Activated naive CD4-positive, alpha-beta T cell treated with anti-CD3 and anti-CD28 coated beads, Interleukin-2, amount 50 U/mL, for 72 hours (primary cell): ENCODE results near the gene KRTAP5-10. TPM values are rescaled to one million over a fixed set of nuclear protein-coding genes. Genes with fewer than 3 reads are reported as not detected.
"Not testable (repeated sequence)": the region's sequence is repeated elsewhere in the genome, so short reads cannot be mapped to it uniquely, and the experiment has no call there.

ENCODE experiments used
- ATAC-seq, 2 donors: fragments of 150-1000 bp; cut with Tn5 transposase; 2 replicates each; pipeline ENCODE4 v1.10.0; 2021; ENCODE audit warnings: mild to moderate bottlenecking in 2 of 2, moderate library complexity in 2 of 2
- DNase-seq, 2 donors: peaks; one replicate each; pipeline ENCODE4 v3.0.0; 2021 to 2022; ENCODE audit warnings: low spot score in 2 of 2
- H3K27ac Mint-ChIP-seq, 2 donors: one replicate each; pipeline ENCODE4 v1.8.0; 2022; ENCODE audit warnings: mild to moderate bottlenecking in 2 of 2, mixed read lengths in 2 of 2
- H3K36me3 Mint-ChIP-seq, 2 donors: one replicate each; pipeline ENCODE4 v1.8.0; 2022; ENCODE audit warnings: mixed read lengths in 2 of 2
- H3K9me3 Mint-ChIP-seq, 2 donors: one replicate each; pipeline ENCODE4 v1.8.0; 2022; ENCODE audit warnings: mixed read lengths in 2 of 2
- total RNA-seq, 2 donors: library from RNA; stranded (reverse); gene quantifications; one replicate each; pipeline ENCODE4 v1.2.3, GENCODE V29; 2022

KRTAP5-10 gene, protein sequence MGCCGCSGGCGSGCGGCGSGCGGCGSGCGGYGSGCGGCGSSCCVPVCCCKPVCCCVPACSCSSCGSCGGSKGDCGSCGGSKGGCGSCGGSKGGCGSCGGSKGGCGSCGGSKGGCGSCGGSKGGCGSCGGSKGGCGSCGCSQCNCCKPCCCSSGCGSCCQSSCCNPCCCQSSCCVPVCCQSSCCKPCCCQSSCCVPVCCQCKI
- not detected for total RNA-seq

DNA sequence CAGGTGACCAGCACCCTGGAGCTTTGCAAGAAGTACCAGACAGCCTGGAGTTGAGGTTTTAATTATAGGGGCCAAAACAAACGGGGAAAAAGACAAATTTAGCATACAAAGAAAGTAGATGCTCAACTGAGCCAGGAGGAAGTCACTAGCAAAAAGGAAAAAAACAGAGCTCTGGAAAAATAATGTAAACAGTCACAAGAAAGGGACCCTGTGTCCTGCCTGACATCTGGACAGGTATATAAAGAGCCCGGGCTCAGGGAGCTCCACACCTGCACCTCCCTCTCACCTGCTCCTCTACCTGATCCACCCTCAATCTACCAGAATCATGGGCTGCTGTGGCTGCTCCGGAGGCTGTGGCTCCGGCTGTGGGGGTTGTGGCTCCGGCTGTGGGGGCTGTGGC lies at the start of gene KRTAP5-10:
KRTAP5-10 (plus strand) TSS at position 301 of the 400 bp plus-strand sequence; CDS start at position 326, 25 bp downstream.
- ATAC-seq (no peak), DNase-seq (no peak)
- Mint-ChIP-seq H3K9me3 (no peaks in the 10 kb centered on the region), H3K27ac (no peak within 1 kb of the TSS), H3K36me3 (no peaks in the 10 kb centered on the region)

DNA sequence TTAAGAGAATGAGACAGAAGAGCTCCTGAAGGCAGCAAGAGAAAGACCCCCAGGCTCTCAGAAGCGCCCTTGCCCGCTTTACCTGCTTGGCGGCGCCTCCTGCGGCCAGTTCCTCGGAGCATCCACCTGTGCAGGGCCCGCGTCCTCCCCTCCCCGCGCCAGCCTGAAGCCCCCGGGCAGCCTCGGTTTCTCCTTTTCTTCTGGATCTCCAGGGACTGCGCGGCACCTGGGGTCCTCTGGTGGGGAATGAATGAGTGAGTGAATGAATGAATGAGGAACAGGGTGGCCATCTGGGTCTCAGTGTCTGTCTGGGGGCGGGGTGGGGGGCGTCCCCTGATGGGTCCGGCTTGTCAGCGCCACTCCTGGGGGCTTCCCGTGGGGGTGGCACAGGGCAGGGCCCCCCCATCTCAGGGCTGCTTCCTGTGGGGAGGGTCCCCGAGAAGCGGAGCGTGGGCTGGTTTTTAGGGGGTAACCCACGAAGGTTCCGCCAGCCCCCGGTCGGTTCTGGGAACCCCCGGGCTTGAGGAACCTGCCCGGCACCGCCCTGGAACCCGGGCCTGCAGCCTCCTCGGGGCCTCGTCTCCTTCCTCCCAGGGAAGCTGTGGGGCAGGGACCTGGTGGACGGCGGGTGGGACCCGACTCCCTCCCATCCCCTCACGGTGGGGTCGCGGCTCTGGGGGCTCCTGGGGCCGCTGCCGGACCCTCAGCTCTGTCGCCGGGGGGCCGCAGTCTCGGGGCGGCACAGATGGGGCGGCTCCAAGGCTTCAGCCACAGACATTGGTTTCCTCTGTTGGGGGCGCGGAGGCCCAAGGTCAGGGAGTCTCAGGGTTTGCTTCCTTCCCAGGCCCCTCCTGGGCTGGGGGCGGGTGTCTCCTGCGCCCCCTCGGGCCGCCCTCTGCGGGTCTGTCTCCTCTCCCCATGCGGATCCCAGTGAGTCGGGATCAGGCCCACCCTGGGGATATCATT lies 46.6 kb upstream of the KRTAP5-10 start:
- H3K36me3 Mint-ChIP-seq = peaks cover 0 to 3% of the 10 kb centered on the region in 2 donors
- peaks cover 10 to 19% of the 10 kb centered on the region in 2 donors for H3K9me3 Mint-ChIP-seq
- peak overlapping the region in 1 of 2 donors; percentile 84 for H3K27ac Mint-ChIP-seq
- no peak for DNase-seq
- ATAC-seq = no peak

DNA sequence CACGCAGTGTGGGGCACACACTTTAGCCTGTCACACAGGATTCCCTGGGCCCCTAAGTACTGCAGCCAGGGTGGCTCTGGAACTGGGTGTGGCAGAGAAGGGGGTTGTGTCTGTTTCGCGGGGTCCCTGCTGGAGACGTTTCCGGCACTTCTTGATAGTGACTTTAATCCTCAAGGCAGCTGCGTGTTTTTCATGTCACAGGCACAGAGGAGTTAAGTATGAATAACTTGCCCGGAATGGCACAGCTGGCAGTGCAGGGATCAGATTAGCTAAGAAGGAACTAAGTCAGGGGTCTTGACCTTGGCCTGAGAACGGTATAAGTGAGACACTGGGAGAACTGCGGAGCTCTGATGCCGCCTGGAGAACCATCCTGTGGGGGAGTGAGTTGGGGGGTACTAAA lies 45.8 kb upstream of the KRTAP5-10 start:
- H3K27ac Mint-ChIP-seq = no peak overlapping the region
- no peaks in the 10 kb centered on the region for H3K36me3 Mint-ChIP-seq
- no peak for ATAC-seq
- peaks cover 7 to 14% of the 10 kb centered on the region in 2 donors for H3K9me3 Mint-ChIP-seq
- no peak for DNase-seq

DNA sequence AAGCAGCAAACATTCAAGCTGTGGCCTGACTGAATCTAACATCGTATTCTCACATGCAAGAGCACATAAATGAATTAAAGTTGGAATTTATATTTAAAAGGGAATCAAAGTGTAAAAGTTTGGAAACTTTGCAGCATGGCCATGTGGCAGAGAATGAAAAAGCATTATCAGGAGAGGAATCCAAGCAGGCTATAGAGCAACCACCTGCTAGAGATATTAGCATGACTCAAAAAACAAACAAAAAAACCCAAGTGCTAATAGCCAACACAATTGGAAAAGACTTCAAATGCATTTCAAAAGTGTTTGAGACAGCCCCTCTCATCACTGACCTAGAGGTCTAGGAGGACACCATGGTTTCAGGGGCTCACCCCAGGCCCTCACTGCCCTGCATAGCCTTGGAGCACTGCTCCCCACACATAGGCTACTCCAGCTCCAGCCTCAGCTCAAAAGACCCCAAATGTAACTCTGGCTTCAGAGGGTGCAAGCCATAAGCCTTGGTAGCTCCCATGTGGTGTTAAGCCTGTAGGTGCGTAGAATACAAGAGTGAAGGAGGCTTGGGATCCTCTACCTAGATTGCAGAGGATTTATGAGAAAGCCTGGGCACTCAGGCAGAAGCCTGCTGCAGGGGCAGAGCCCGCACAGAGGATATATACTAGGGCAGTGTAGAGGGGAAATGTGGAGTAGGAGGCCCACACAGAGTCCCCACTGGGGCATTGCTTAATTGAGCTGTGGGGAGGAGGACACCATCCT lies 40.0 kb upstream of the KRTAP5-10 start:
- no peaks in the 10 kb centered on the region for H3K36me3 Mint-ChIP-seq
- DNase-seq = no peak
- no peak overlapping the region for H3K27ac Mint-ChIP-seq
- peaks cover 7 to 10% of the 10 kb centered on the region in 2 donors for H3K9me3 Mint-ChIP-seq
- no peak for ATAC-seq

DNA sequence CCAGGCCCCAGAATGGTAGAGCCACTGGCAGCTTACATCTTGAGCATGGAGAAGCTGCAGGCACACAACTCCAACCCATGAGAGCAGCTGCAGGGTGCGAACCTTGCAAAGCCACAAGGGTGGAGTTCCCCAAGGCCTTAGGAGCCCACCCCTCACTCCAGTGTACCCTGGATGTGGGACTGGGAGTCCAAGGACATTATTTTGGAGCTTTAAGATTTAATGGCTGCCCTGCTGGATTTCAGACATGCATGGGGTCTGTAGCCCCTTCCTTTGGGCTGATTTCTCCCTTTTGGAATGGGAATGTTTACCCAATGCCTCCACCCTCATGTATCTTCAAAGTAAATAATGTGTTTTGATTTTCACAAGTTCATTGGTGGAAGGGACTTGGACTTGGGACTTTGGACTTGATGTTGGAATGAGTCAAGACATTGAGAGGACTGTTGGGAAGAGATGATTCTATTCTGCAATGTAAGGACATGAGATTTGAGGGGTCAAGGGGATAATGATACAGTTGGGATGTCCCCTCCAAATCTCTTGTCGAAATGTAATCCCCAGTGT lies 39.3 kb upstream of the KRTAP5-10 start:
- H3K27ac Mint-ChIP-seq = no peak overlapping the region
- no peak for ATAC-seq
- H3K36me3 Mint-ChIP-seq = no peaks in the 10 kb centered on the region
- peaks cover 5 to 7% of the 10 kb centered on the region in 2 donors for H3K9me3 Mint-ChIP-seq
- no peak for DNase-seq

DNA sequence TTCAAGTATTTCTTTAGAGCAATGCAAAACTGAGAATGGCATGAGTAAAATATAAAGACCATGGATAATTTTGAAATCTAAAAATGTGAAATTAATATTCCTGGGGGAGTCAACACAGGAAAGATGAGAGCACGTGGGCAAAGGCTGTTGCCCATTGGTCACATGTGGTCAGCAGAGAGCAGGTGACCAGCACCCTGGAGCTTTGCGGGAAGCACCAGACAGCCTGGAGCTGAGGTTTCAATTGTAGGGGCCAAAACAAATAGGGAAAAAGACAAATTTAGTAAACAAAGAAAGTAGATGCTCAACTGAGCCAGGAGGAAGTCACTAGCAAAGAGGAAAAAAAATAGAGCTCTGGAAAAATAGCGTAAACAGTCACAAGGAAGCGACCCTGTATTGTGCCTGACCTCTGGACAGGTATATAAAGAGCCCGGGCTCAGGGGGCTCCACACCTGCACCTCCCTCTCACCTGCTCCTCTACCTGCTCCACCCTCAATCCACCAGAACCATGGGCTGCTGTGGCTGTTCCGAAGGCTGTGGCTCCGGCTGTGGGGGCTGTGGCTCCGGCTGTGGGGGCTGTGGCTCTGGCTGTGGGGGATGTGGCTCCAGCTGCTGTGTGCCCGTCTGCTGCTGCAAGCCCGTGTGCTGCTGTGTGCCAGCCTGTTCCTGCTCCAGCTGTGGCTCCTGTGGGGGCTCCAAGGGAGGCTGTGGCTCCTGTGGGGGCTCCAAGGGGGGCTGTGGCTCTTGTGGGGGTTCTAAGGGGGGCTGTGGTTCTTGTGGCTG lies 38.4 kb upstream of the KRTAP5-10 start, which contains the start of gene KRTAP5-7:
KRTAP5-7 (plus strand) TSS at position 472 of the 780 bp plus-strand sequence; CDS start at position 506, 34 bp downstream.
- H3K9me3 Mint-ChIP-seq, H3K27ac Mint-ChIP-seq, H3K36me3 Mint-ChIP-seq, DNase-seq, ATAC-seq: not testable (repeated sequence)

DNA sequence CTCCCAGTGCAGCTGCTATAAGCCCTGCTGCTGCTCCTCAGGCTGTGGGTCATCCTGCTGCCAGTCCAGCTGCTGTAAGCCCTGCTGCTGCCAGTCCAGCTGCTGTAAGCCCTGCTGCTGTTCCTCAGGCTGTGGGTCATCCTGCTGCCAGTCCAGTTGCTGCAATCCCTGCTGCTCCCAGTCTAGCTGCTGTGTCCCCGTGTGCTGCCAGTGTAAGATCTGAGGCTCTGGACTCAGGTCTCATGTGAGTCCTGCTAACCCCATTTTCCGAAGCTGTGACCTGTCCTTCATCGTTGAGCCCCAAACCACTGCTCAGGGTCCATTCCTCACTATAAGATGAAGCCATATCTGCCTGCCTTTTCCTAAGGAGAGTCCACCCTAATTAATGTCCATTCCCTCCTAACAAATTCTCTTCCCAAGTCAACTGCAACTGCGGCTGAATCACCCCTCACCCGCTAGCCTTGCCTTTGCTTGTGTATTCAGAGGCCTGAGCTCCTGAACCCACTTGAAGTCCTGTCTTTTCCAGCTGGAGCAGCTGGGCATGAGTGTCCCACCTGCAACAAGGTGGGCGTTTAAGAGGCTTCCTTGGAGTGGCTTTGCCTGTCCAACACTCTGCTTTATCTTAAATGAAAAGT lies 37.7 kb upstream of the KRTAP5-10 start:
- no peak for DNase-seq
- no peaks in the 10 kb centered on the region for H3K9me3 Mint-ChIP-seq

DNA sequence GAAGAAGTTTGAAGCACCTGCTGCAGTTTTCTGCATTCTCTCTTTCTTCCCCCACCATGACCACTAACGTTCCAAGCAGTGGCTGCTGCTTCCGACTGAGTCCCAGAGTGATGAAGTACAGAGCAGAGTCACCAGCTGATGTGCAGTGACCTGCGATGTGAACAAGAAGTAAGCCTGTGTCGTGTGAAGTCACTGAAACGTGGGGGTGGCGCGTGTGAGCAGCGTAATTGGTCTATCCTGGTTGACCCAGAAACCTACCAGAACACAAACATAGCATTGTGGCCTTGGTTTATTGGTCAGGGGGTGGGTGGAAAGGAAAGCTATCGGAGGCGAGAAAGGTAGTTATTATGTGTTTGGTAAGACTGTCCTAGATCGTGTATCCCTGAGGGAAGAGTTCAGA lies 34.8 kb upstream of the KRTAP5-10 start:
- H3K36me3 Mint-ChIP-seq = no peaks in the 10 kb centered on the region
- no peak for ATAC-seq
- H3K9me3 Mint-ChIP-seq = no peaks in the 10 kb centered on the region
- no peak overlapping the region for H3K27ac Mint-ChIP-seq
- DNase-seq = no peak

More for the DNA sequence above, 37.7 kb upstream of the KRTAP5-10 start:
- H3K27ac Mint-ChIP-seq = no peak overlapping the region
- no peaks in the 10 kb centered on the region for H3K36me3 Mint-ChIP-seq
- ATAC-seq = no peak

DNA sequence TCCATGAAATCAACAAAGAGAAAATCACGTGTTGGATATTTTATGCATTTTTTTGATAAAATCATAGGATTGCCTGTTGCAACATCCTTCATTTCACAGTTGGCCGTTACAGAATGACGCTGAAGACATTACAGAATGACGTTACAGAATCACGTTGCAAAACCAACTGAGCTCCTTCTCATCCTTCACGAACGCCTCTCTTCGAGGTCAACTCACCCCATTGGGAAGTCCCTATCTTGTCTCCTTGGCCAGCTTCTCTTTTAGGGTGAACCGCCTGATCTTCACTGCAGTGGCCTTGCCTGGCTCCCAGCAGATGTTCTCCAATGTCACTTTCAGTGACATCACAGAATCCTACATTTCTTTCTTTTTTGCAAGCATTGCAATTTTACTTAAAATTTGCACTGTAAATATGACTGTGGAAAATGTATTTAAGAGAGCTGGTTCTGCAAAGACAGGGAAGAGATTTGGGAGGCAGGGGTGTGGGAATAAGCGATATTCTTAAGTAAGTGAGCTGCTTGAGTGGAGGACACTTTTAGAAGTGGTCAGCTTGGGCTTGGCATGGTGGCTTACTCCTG lies 33.2 kb upstream of the KRTAP5-10 start:
- DNase-seq (no peak), ATAC-seq (no peak)
- H3K36me3 Mint-ChIP-seq = peaks cover 0 to 4% of the 10 kb centered on the region in 2 donors
- no peak overlapping the region for H3K27ac Mint-ChIP-seq
- H3K9me3 Mint-ChIP-seq = no peaks in the 10 kb centered on the region

DNA sequence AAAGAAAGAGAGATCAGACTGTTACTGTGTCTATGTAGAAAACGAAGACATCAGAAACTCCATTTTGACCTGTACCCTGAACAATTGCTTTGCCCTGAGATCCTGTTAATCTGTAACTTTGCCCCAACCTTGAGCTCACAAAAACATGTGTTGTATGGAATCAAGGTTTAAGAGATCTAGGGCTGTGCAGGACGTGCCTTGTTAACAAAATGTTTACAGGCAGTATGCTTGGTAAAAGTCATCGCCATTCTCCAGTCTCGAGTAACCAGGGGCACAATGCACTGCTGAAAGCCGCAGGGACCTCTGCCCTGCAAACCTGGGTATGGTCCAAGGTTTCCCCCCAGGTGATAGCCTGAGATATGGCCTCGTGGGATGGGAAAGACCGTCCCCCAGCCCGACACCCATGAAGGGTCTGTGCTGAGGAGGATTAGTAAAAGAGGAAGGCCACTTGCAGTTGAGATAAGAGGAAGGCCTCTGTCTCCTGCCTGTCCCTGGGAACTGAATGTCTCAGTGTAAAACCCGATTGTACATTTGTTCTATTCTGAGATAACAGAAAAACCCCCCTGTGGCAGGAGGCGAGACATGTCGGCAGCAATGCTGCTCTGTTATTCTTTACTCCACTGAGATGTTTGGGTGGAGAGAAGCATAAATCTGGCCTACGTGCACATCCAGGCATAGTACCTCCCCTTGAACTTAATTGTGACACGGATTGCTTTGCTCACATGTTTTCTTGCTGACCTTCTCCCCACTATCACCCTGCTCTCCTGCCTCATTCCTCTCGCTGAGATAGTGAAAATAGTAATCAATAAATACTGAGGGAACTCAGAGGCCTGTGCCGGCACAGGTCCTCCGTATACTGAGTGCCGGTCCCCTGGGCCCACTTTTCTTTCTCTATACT lies 30.4 kb upstream of the KRTAP5-10 start:
- H3K36me3 Mint-ChIP-seq, H3K9me3 Mint-ChIP-seq, H3K27ac Mint-ChIP-seq, ATAC-seq, DNase-seq: not testable (repeated sequence)

DNA sequence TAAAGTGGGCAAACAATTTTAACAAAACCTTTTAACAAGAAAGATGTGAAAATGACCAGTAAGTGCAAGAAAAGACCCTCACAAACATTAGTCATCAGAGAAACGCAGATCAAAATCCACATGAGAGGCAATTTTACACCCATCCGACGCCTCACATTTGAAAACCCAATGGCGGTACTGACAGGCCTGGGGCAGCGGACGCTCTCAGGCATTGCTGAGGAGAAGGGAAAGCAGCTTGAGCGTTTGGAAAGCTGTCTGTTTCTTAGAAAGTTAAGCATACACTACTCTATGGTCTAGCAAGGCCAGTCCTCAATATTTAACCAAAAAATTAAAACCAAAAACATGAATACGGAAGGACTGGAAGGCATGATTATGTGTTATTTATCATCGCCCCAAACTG lies 29.5 kb upstream of the KRTAP5-10 start:
- DNase-seq = no peak
- Mint-ChIP-seq H3K27ac (no peak overlapping the region), H3K9me3 (peaks cover 4% of the 10 kb centered on the region in 2 donors), H3K36me3 (peaks cover 4 to 8% of the 10 kb centered on the region in 2 donors)
- ATAC-seq = no peak

DNA sequence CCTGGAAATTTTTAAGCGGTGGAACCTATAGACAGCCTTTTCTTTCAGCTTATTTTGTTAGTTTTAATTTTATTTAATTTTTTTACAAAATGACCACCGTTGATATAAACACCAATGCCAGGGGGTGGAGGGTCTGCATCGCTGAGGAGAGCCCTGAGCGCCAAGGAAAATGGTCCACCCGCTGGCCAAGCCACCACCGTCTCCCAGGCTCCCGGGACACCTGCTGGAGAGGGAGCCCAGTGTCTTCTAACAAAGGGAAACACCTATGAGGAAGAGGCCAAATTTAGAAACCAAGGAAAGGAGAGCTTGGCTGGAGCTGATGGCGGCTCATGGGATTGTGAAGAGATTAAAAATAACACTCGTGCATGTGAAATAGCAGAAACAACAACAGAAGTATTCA lies 27.8 kb upstream of the KRTAP5-10 start:
- ATAC-seq = no peak

DNA sequence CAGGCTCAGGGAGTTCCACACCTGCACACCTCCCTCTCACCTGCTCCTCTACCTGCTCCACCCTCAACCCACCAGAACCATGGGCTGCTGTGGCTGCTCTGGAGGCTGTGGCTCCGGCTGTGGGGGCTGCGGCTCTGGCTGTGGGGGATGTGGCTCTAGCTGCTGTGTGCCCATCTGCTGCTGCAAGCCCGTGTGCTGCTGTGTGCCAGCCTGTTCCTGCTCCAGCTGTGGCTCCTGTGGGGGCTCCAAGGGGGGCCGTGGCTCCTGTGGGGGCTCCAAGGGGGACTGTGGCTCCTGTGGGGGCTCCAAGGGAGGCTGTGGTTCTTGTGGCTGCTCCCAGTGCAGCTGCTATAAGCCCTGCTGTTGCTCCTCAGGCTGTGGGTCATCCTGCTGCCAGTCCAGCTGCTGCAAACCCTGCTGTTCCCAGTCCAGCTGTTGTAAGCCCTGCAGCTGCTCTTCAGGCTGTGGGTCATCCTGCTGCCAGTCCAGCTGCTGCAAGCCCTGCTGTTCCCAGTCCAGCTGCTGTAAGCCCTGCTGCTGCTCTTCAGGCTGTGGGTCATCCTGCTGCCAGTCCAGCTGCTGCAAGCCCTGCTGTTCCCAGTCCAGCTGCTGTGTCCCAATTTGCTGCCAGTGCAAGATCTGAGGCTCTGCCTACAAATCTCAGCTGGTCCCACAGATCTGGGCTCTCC lies 27.2 kb upstream of the KRTAP5-10 start, which contains the start of gene KRTAP5-8:
KRTAP5-8 (plus strand) TSS at position 49 of the 689 bp plus-strand sequence; CDS start at position 80, 31 bp downstream.
- not testable (repeated sequence) for ATAC-seq, DNase-seq
- peaks cover 15 to 17% of the 10 kb centered on the region in 2 donors for H3K36me3 Mint-ChIP-seq
- H3K27ac Mint-ChIP-seq = peak within 1 kb of the TSS in 1 of 2 donors; percentile 53
- H3K9me3 Mint-ChIP-seq = peaks cover 11 to 16% of the 10 kb centered on the region in 2 donors

More for the DNA sequence above, 27.8 kb upstream of the KRTAP5-10 start:
- Mint-ChIP-seq H3K27ac (no peak overlapping the region), H3K36me3 (peaks cover 13 to 15% of the 10 kb centered on the region in 2 donors), H3K9me3 (peaks cover 11 to 16% of the 10 kb centered on the region in 2 donors)
- no peak for DNase-seq

DNA sequence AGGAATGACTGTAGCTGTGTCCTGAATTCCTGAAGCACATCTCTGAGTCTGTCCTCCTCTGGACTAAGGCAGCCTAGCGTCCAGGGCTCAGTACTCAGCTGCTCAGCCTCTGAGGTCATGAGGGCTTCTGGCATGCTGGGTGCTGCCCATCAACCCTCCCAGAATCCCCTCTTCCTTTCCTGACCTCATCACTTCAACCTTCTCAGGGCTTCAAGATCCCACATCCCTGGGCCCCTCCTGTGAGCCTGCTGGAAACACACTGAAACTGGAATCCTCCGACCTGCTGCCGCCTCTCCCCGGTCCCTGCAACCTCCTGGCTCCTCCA lies 26.7 kb upstream of the KRTAP5-10 start:
- DNase-seq (no peak), ATAC-seq (no peak)
- H3K9me3 Mint-ChIP-seq = peaks cover 11 to 16% of the 10 kb centered on the region in 2 donors
- peaks cover 15 to 20% of the 10 kb centered on the region in 2 donors for H3K36me3 Mint-ChIP-seq
- no peak overlapping the region for H3K27ac Mint-ChIP-seq
